ENCODE measurements around the gene MBOAT7. TPM values are rescaled to one million over a fixed set of nuclear protein-coding genes. Genes with fewer than 3 reads are reported as not detected.
A peak's percentile ranks its signal among the peaks of the same experiment; 100 is the strongest.

The MBOAT7 gene
- total RNA-seq, 1 experiment from 2014 or later, result 27.5 TPM

DNA sequence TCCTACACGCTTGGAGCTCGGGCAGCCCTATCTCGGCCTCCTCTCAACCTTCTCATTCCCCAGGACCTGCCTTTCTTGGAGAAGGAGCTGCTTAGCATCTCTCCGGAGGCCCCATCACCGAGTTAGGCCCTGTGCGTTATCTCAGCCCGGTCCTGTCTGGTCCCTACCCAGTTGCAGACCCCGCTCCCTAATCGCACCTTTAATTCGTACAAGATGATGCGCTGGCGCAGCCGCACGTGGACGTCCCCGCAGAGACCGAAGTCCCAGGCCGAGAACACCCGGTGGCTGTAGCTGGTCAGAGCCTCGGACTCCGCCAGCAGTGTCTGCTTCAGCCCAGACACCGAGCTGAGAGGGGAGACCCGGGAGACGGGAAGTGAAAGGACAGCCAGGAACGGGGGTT lies 24.2 kb downstream of the MBOAT7 start:
- no peak for DNase-seq (ENCODE audit: extremely low read depth, low read depth)

DNA sequence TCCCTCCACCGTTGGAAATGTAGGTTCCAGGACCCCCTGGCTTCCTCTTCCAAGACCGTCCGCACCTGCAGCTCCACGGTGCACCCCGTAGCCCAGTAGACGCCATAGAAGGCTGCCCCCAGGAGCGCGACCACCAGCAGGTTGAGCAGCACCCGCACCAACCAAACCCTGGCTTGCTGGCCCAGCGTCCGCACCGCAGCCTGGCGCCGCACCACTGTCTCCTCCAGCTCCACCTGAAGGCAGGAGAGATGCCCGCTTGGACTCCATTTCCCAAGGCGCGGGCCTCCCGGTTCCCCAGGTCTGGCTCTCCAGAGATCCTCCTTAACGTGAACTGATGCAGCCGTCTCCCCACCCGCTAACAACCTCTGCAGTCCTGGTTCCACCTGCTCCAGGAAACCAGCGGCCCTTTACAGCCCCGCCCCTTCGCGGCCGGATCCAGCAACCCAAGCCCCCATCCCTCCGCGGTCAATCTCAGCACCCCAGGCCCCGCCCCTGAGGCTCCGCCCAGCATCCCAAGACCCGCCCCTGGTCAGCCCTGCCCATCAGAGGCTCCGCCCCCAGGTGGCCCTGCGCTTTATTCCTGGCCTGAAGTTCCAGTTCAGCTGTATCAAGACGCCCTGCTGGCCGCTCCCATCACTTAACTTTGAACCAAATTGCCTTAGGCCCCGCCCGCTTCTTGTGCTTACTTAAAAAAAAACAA lies 24.9 kb downstream of the MBOAT7 start:
- no peak for DNase-seq (ENCODE audit: extremely low read depth, low read depth)

DNA sequence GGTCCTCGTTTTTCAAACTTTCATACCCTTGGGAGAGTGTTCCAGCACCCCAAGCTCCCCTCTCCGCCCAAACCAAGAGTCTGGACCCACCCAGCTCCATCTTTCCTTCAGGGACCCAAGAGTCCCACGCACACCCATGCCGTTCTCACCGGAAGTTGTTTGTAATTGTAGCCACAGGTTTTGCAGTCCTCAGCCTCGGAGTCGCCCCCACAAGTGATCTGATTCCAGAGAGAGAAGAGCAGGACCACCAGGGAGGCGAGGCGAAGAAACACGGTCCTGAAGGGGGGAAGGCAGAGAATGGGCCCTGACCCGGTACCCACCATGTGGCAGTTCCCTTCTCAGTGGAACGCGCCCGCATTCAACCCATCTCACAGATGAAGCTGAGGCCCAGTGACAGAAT lies 26.5 kb downstream of the MBOAT7 start:
- DNase-seq (ENCODE audit: extremely low read depth, low read depth), result no peak

DNA sequence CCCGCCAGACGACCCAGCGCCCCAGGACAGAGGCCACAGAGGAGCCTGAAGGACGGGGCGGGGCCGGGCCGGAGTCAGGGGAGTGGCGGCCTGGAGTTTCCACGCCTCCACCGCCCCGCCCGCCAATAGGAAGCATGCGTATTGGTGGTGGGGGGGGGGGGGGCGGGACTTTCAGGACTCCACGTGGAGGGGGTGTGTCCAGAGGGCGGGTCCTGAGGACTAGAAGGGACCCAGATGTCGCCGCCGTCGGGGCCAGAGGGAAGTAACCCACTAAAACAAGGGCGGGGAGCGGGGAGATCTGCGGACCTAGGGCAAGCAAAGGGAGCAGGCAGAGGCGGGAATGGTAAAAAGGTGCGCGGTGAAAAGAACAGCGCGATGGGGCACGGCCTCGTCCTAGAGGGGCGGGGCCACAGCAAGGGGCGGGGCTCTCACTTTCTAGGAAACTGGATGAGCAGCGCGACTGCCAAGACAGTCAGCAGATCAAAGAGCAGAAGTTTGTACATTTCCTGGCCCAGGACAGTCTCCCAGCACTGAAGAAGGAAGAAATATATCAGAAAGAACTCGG lies 27.1 kb downstream of the MBOAT7 start:
- peak; percentile 65 for DNase-seq (ENCODE audit: extremely low read depth, low read depth)

DNA sequence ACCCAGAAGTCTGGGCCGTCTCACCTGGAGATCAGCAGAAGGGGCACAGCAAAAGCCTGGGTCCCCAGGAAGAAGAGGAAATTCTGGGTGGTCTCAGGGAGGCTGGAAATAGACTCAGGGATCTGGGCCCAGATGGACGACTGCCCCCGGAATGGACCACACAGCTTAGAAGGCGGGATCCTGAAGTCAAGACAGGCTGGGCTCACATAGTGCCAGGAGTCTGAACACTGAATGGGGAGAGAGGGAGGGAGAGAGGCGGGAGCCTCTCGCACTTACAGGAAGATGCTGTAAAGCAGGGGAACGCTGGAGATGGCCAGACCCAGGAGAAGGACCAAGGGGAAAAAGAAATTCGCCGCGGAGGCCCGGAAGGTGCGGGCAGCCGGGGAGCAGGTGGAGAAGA lies 28.5 kb downstream of the MBOAT7 start:
- DNase-seq (ENCODE audit: extremely low read depth, low read depth), result no peak

DNA sequence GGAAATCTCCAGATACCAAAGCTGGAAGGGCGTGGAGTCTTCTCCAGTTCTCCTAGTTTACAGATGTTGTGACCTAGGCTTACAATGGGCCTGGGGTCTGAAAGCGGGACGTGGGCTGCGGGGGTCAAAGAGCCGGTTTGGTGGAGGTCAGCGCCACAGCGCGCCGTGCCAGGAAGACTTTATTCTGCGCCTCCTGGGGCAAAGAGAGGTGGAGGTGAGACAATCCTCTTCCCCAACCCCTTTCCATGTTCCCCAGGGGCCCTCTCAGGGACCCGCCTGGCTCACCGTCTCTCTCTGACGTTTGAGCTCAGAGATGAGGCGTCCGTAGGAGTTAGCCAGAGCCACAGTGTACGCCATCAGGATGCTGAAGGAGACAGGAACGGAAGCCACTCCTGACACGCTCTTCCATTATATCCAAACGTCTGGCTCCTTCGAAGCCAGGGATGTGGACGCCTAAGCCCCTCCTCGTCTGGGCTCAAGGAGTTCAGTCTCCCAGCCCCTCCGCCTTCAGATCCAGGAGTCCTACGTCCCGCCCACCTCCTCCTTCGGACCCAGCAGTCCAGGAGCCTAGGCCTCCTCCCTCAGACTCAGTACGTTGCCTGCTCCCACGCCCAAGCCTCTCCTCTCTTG lies 29.1 kb downstream of the MBOAT7 start:
- no peak for DNase-seq (ENCODE audit: extremely low read depth, low read depth)

DNA sequence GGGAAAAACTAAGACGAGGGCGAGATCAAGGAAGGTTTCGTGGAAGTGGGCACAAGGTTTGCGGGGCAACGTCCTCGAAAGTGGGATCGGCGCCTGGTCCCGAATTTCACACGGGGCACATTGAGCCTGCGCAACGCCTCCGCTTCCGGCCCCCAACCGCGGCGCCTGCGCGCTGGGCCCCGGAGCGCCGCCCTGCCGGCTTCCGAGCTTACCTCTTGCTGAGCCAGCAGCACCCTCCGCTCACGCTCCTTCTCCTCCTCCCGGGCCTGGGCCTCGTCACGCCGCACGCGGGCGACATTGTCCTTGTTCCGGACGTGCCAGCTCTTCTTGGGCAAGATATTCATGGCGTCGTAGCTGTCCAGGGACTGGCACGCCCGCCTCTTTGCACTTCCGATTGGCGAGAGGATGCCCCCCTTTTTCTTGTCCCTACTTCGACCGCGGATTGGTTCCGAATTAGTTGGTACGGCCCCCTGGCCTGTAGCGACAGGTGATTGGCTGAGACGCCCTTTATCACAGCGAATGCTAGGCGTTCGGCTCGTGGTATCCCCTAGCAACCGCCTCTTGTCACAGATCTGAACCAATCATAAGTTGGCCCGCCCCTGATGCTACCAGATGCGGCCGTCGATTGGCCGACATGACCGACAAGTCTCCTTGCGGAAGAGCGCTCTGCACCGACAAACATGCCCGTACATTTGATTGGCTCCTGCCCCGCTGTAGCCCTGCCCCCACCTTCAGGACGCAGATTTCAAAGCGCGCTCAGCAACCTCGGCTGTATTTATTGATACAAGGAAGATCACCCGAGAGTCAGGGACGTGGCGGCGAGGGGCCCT lies 29.8 kb downstream of the MBOAT7 start, which contains the start of gene LENG1:
Gene LENG1, minus strand, starts transcription at position 370 of the 830 bp plus-strand sequence. Its CDS starts 26 bp downstream, at position 344.
- peak; percentile 99 for DNase-seq (ENCODE audit: extremely low read depth, low read depth)

DNA sequence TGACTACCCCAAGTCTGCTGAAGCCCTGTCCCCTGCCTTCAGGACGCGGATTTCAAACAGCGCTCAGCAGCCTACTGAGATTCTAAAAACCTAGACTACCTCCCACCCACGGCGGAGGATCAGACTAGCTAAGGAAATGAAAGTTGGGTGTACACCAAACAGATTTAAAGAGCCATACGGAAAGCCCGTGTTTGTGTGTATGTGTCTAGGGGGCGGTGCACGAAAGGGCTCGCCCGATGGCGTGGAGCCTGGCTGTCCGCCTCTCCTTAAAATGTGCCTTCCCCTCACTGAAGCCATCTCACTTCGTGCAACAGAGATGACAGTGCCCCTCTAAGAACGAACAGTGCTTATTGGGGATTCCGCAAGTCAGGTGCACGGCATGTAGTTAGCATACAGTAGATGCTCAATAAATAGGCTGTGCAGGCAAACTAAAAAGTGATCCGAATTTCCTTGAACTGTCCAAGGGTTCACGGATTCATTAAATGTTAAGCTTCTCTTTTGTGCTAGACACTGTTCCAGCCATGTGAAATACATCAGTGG lies 30.5 kb downstream of the MBOAT7 start:
- no peak for DNase-seq (ENCODE audit: extremely low read depth, low read depth)

DNA sequence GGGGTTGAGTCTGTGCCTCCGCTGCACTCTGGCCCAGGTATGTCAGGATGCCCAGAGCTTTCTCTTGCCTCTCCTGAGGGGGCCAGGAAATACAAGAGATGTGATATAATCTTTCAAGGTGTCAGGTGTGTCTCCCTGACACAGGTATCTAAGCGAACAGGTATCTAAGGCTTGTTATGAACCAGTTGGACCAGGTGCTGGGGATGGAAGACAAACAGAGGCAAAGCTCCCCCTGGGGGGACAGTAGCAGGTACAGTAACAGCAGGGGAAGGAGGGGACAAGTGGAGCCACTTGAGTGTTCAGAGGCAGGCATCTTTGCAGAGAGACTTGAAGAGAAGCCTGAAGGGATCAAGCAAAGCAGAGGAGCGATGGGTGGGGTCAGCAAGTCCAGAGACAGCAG lies 32.4 kb downstream of the MBOAT7 start:
- DNase-seq (ENCODE audit: extremely low read depth, low read depth), result no peak

DNA sequence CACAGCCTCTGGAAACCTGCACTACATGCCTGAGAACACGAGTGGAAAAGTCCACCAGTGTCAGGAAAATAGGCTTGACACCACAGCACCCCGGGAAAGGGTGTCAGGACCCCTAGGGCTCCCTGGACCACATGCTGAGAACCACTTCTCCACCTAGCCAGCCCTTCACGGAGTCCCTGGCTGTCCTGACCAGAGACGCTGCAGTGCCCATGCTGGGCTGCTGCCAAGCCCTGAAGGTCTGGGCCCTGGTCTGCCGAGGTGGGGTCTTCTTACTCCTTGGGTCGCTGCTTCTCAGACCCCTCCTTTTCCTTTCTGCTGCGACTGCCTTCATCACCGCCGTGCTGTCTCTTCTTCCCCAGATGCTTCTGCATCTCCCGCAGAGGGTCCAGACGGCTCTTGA lies 32.9 kb downstream of the MBOAT7 start:
- DNase-seq (ENCODE audit: extremely low read depth, low read depth), result no peak

DNA sequence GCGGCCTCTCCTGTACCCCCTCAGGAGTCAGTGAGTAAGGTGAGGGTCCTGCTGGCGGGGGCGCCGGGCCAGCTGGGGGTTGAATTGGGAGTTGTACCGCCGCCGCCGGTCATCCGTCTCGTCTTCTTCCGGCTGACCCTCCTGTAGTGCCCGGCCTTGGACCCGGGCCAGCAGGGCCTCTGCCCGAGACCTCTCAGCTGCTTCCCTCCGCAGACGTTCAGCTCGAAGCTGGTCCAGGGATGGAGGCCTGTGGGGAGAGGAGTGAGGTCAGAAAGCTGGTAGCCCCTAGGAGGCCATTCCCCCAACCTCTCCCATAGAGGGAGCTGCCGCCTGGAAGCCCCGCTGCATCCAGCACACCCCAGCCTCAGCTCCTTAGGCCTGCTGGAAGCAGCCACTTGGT lies 33.7 kb downstream of the MBOAT7 start:
- DNase-seq (ENCODE audit: extremely low read depth, low read depth), result no peak

DNA sequence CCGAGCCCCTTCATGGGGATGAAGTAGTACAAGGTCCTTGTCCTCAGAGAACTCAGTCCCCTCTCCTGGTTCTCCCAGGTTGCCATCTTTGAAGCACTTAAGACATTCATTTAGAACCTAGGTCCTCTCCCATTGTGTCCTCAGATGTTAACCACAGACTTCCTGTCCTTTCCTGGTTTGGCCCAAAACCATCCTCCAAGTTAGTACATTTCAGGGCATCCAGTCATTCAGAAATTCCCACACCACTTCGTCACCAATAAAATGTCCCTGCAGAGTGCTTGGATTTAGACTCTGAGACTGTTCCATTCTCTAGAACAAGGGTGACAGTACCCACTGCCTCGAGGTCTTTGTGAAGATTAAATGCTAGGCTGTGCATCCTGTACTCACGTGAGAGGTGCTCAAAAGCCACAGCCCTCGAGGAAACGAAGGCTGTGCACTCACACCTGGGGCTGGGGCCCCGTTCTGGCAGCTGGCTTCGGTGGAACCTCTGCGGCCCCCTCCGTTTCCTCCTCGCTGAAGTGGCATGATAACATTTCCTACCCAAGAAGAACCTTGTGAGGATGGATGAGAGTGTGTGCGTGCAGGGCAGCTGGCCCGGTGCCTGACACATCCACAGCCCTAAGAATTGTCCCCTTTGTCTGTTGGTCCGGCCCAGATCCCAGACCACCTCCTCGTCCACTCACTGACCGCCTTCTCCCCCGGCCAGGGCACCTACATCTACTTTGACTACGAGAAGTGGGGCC lies 34.6 kb downstream of the MBOAT7 start:
- DNase-seq (ENCODE audit: extremely low read depth, low read depth), result no peak

DNA sequence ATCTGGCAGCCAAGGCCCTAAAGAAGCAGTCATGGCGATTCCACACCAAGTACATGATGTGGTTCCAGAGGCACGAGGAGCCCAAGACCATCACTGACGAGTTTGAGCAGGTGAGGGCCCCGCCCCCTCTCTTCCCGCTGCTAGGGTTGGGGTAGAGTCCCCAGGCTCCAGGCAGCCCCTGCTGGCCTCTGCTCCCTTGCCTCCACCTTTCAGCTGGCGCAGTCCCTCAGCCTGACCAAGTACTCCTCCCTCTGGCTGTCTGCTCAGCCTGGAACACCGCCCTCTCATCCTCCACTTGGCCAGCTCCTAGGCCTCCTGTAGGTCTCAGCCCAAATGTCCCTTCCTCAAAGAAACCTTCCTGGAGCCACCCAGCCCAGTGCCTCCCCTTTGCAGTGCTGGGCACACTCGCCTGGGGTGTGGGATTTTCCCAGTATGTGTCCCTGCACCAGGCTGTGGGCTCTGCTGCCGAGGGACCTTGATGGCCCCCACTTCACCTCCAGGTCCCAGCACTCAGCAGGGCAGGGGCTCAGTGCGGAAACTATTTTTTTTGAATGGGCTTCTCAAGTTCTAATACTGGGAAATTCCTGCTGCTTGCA lies 35.6 kb downstream of the MBOAT7 start:
- DNase-seq (ENCODE audit: extremely low read depth, low read depth), result no peak

DNA sequence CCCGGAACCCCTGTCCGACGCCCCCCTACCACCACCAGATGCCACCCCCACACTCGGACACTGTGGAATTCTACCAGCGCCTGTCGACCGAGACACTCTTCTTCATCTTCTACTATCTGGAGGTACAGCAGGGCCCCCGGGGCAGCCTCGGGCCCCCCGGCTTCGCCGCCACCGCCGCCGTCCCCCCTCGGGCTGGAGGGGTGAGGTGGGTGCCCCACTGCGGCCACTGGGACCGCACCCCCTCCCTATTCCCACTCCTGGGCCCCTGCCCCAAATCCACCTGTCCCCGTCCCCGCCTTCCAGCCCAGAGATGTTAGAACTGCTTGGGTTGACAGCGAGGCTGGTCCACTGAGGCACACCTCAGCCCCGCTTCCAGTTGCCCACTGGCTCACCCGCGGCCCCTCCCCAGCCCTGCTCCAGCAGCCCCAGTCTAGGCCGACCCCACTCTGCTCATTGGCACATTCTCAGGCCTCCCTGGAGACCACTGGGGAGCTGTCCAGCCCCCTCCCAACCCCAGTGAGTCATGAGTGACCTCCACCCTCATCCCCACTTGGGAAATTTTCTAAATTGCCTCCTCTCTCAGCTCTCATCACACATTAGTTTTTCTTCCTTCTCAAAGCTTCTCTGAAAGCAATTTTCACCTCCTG lies 36.4 kb downstream of the MBOAT7 start:
- no peak for DNase-seq (ENCODE audit: extremely low read depth, low read depth)

DNA sequence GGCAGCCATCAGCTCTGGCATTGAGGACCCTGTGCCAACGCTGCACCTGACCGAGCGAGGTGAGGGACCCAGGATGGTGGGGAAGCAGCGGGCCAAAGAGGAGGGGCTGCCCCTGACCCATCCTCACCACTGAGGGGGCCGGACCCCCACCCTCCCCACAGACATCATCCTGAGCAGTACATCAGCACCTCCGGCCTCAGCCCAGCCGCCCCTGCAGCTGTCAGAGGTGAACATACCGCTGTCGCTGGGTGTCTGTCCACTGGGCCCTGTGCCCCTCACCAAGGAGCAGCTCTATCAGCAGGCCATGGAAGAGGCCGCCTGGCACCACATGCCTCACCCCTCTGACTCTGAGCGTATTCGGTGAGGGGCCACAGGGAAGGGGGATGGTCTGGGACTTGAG lies 37.1 kb downstream of the MBOAT7 start:
- no peak for DNase-seq (ENCODE audit: extremely low read depth, low read depth)

DNA sequence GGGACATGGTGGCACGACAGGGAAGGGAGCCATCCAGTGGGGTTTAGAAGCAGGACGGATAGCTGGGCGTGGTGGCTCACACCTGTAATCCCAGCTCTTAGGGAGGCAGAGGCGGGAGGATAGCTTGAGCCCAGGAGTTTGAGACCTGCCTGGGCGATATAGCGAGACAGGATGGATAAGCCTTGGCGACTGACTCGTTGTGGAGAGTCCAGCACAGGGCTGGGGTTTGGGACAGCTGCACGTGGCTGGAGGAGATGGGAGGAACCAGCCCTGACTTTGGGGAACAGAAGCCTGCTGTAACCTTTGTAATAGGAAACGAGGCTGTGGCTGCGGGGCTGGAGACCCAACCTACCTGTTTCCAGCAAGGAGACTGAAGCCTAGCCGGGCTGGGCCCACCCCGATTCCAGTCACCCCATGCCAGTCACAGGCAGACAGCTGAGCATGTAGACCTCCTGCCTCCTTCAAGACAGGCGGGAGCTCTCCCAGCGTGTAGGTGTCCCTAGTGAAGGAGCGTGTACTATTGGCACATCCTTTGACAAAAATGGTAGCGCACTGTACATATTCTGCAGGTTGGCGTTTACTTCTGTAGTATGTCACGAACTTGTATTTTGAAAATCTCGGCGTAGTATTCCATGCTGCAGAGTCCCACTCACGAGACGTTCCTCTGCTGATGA lies 37.9 kb downstream of the MBOAT7 start:
- no peak for DNase-seq (ENCODE audit: extremely low read depth, low read depth)

DNA sequence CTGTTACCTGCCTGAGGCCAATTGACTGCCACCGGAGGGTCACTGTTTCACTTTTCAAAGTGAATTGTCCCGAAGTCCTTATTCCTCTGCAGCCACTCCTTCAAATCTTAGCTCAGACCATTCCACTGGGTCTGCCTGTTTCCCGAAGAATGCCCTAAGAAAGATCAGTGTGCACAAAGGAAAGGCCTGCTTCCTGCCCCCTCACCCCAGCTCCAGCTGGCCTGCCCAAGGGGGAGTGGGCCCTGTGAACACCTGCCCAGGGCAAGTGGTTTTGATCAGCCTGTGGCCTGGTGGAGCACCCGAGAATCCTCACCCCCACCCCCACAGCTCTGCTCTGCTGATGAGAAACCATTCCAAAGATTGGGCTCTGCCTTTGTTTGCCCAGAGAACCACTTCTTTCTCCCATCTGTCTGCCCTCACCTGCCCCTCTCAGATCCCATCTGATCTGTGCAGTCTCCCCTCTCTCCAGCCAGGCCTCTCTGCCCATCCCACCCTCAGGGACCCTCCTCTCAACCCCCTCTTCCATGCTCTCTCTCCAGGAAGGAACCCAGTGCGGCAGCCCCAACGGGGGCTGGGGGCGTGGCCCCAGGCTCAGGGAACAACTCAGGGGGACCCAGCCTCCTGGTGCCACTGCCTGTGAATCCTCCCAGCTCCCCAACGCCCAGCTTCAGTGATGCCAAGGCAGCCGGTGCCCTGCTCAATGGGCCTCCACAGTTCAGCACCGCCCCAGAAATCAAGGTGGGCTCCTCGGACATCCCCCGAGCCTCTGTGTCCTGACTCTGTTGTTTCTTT lies 40.2 kb downstream of the MBOAT7 start:
- no peak for DNase-seq (ENCODE audit: extremely low read depth, low read depth)

DNA sequence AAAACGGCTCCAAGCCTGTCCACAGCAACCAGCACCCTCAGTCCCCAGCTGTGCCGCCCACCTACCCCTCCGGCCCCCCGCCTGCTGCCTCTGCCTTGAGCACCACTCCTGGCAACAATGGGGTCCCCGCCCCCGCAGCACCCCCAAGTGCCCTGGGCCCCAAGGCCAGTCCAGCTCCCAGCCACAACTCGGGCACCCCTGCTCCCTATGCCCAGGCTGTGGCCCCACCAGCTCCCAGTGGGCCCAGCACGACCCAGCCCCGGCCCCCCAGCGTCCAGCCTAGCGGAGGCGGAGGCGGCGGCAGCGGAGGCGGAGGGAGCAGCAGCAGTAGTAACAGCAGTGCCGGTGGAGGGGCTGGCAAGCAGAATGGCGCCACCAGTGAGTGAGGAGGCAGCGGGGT lies 41.2 kb downstream of the MBOAT7 start:
- no peak for DNase-seq (ENCODE audit: extremely low read depth, low read depth)

Measured in NCI-H460 (cell line).